Sigmoid colon (tissue), 4 donors: Measurements from ENCODE around the gene SIM2.

ENCODE experiments used
- POLR2A ChIP-seq, 2 donors: fragments of 450-650 bp; IDR thresholded peaks; one replicate each; pipeline ENCODE4 v1.6.1; 2016; ENCODE audit warnings: antibody characterized with exemption in 2 of 2, mild to moderate bottlenecking in 2 of 2, moderate library complexity in 2 of 2
- POLR2AphosphoS5 ChIP-seq, 4 donors: sonication (generic); formaldehyde crosslinking; IDR thresholded peaks; one replicate each; pipeline ENCODE4 v1.6.1; 2017; ENCODE audit warnings: antibody characterized with exemption in 4 of 4
- TF ChIP-seq, protein P1 (sequence below), 4 experiments: fragments of 450-650 bp in 3 of 4; fragments of 200-600 bp in 1 of 4; IDR thresholded peaks; one replicate each; pipeline ENCODE4 v1.5.1; 2016 to 2019; ENCODE audit warnings: antibody characterized with exemption in 4 of 4, mild to moderate bottlenecking in 3 of 4, moderate library complexity in 2 of 4

GRCh38 chr21:36708286-36709029 lies 9.5 kb downstream of the SIM2 start:
- TF ChIP-seq, protein P1, sequence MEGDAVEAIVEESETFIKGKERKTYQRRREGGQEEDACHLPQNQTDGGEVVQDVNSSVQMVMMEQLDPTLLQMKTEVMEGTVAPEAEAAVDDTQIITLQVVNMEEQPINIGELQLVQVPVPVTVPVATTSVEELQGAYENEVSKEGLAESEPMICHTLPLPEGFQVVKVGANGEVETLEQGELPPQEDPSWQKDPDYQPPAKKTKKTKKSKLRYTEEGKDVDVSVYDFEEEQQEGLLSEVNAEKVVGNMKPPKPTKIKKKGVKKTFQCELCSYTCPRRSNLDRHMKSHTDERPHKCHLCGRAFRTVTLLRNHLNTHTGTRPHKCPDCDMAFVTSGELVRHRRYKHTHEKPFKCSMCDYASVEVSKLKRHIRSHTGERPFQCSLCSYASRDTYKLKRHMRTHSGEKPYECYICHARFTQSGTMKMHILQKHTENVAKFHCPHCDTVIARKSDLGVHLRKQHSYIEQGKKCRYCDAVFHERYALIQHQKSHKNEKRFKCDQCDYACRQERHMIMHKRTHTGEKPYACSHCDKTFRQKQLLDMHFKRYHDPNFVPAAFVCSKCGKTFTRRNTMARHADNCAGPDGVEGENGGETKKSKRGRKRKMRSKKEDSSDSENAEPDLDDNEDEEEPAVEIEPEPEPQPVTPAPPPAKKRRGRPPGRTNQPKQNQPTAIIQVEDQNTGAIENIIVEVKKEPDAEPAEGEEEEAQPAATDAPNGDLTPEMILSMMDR (IDR thresholded peaks at IDR 0.05) = no peak
- TF ChIP-seq POLR2A (IDR thresholded peaks at IDR 0.05) = no peak
- TF ChIP-seq POLR2AphosphoS5 (IDR thresholded peaks at IDR 0.05) = no peak
